Measurements from ENCODE around the gene KL. TPM values are rescaled to one million over a fixed set of nuclear protein-coding genes. Genes with fewer than 3 reads are reported as not detected.
A peak's percentile ranks its signal among the peaks of the same experiment; 100 is the strongest.

Gene KL
- total and polyA plus RNA-seq, 7 donors: 0.52 to 1.7 (median 0.95) TPM

DNA sequence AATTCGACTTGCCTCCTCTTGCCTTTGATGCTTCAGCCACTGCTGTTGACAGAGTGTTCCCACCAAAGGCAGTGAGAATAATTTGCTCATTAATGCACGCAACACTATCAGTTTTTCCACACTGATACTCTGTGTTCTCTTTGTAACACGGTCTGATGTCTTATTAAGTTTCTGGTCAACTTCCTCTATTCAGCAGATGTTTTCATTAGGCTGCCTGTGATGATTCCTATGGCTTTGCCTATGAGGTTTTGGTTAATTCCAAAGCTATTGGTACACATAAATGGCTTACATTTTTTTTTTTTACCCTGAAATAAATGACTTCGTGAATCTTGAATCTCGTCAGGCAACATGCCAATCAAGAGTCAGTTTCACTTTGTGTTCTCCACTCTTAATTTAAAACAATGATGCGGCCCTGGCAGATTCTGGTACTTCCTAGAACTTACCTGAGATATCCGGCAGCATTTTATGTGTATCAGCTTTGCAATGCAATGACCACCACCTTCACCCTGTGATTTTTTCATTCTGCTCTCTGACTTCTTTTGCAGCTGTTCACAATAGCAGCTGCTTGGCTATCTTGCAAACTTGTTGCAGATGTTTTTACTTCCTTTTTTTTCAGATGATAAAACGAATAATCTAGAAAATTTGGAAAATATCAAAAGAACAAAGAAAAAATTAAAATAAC lies 27.5 kb upstream of the KL start:
- no peaks in the 10 kb centered on the region for H3K9me3 ChIP-seq
- H3K4me3 ChIP-seq: peak overlapping the region; percentile 4
- H3K4me1 ChIP-seq: peaks cover 8% of the 10 kb centered on the region
- no peak for DNase-seq
- H3K36me3 ChIP-seq (ENCODE audit: insufficient read depth in 1 of 2, low read depth in 1 of 2): no peaks in the 10 kb centered on the region
- no peaks in the 10 kb centered on the region for H3K27me3 ChIP-seq (ENCODE audit: insufficient read depth in 3 of 3, low read length in 2 of 3)
- no peak for TF ChIP-seq CTCF (IDR thresholded peaks at IDR 0.05)
- no peak for ATAC-seq
- H3K27ac ChIP-seq: no peak overlapping the region
- intact Hi-C loops (cut with DNase I): no loop called here
- 8 to 21% (median 10%) methylated on average over 8 of the region's 8 CpGs for WGBS, 3 donors

DNA sequence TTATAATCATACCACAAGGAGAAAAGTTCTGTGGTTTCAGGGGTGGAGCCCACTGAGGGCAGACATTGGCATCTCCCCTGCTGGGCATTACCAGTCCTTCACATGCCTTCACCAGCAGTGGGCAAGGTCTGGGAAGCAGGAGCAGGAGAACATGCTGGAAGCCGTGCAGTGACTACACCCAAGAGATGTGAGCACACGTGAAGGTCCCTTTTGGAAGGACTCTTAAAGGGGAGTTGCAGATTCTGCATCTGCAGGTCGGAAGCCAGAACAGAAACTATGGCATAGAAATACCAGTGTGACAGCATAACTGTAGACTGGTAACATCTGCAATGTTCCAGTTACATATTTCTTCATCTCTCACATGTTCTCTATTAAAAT lies 26.9 kb upstream of the KL start:
- Histone ChIP-seq H3K27ac (no peak overlapping the region), H3K27me3 (ENCODE audit: insufficient read depth in 3 of 3, low read length in 2 of 3) (no peaks in the 10 kb centered on the region), H3K36me3 (ENCODE audit: insufficient read depth in 1 of 2, low read depth in 1 of 2) (no peaks in the 10 kb centered on the region), H3K4me3 (no peak overlapping the region), H3K9me3 (no peaks in the 10 kb centered on the region), H3K4me1 (peaks cover 8% of the 10 kb centered on the region)
- intact Hi-C loops (cut with DNase I): no loop called here
- TF ChIP-seq CTCF (IDR thresholded peaks at IDR 0.05): no peak
- DNase-seq (no peak), ATAC-seq (no peak)
- WGBS, 3 donors: 24 to 27% (median 27%) methylated on average over 3 of the region's 3 CpGs

GRCh38 chr13:32989942-32990341 lies 26.3 kb upstream of the KL start:
- 73 to 85% (median 78%) methylated on average over 3 of the region's 3 CpGs for WGBS, 3 donors

GRCh38 chr13:32993145-32993544 lies 23.1 kb upstream of the KL start:
- intact Hi-C loops (cut with DNase I): no loop called here
- peaks cover 8% of the 10 kb centered on the region for H3K4me1 ChIP-seq
- H3K27me3 ChIP-seq (ENCODE audit: insufficient read depth in 3 of 3, low read length in 2 of 3): peaks cover 0 to under 1% (median 0%) of the 10 kb centered on the region in 3 donors
- ATAC-seq: no peak
- H3K36me3 ChIP-seq (ENCODE audit: insufficient read depth in 1 of 2, low read depth in 1 of 2): no peaks in the 10 kb centered on the region
- H3K9me3 ChIP-seq: no peaks in the 10 kb centered on the region
- H3K4me3 ChIP-seq: no peak overlapping the region
- H3K27ac ChIP-seq: no peak overlapping the region
- 78 to 84% (median 78%) methylated on average over 8 of the region's 8 CpGs for WGBS, 3 donors
- DNase-seq: no peak
- no peak for TF ChIP-seq CTCF (IDR thresholded peaks at IDR 0.05)

More at GRCh38 chr13:32989942-32990341, 26.3 kb upstream of the KL start:
- Histone ChIP-seq H3K27ac (no peak overlapping the region), H3K27me3 (ENCODE audit: insufficient read depth in 3 of 3, low read length in 2 of 3) (no peaks in the 10 kb centered on the region), H3K9me3 (no peaks in the 10 kb centered on the region), H3K36me3 (ENCODE audit: insufficient read depth in 1 of 2, low read depth in 1 of 2) (no peaks in the 10 kb centered on the region), H3K4me1 (peaks cover 8% of the 10 kb centered on the region), H3K4me3 (no peak overlapping the region)
- intact Hi-C loops (cut with DNase I): no loop called here
- ATAC-seq: no peak
- DNase-seq: no peak
- no peak for TF ChIP-seq CTCF (IDR thresholded peaks at IDR 0.05)

- 93 to 98% (median 93%) methylated on average over 2 of the region's 2 CpGs for WGBS, 3 donors
Observed at GRCh38 chr13:32997399-32997798, 18.8 kb upstream of the KL start.

More at GRCh38 chr13:32997399-32997798, 18.8 kb upstream of the KL start:
- DNase-seq (no peak), ATAC-seq (no peak)
- Histone ChIP-seq H3K9me3 (no peaks in the 10 kb centered on the region), H3K4me1 (no peaks in the 10 kb centered on the region), H3K4me3 (no peak overlapping the region), H3K27ac (no peak overlapping the region), H3K36me3 (ENCODE audit: insufficient read depth in 1 of 2, low read depth in 1 of 2) (no peaks in the 10 kb centered on the region), H3K27me3 (ENCODE audit: insufficient read depth in 3 of 3, low read length in 2 of 3) (peaks cover 0 to 4% (median 0%) of the 10 kb centered on the region in 3 donors)
- intact Hi-C loops (cut with DNase I): no loop called here
- TF ChIP-seq CTCF (IDR thresholded peaks at IDR 0.05): no peak
